H9 (cell line): Measurements from ENCODE around the gene CERS6. TPM values are rescaled to one million over a fixed set of nuclear protein-coding genes. Genes with fewer than 3 reads are reported as not detected.

Experiments
- DNase-seq: peaks from one replicate; pipeline ENCODE4 v3.0.0-alpha.2; 2017
- H2AFZ ChIP-seq: one replicate; pipeline ENCODE4 v1.6.1; 2013; ENCODE audit warnings: mild to moderate bottlenecking, low read length, control low read depth, moderate library complexity
- H2AK5ac ChIP-seq: 2 replicates; pipeline ENCODE4 v1.6.1; 2013; ENCODE audit warnings: low read length, control low read depth, mixed read lengths; ENCODE audit not compliant: insufficient read length
- H2BK120ac ChIP-seq: one replicate; pipeline ENCODE4 v1.6.1; 2013; ENCODE audit warnings: low read depth, mild to moderate bottlenecking, low read length, control low read depth, inconsistent platforms; ENCODE audit not compliant: poor library complexity, severe bottlenecking
- H2BK12ac ChIP-seq: 2 replicates; pipeline ENCODE4 v1.6.1; 2013; ENCODE audit warnings: low read length, control low read depth, mixed read lengths, low read depth; ENCODE audit not compliant: insufficient read length
- H2BK15ac ChIP-seq: 2 replicates; pipeline ENCODE4 v1.6.1; 2013; ENCODE audit warnings: low read depth, low read length, control low read depth
- H2BK20ac ChIP-seq: one replicate; pipeline ENCODE4 v1.6.1; 2013; ENCODE audit warnings: low read depth, mild to moderate bottlenecking, low read length, control low read depth, inconsistent platforms; ENCODE audit not compliant: poor library complexity, severe bottlenecking
- H2BK5ac ChIP-seq: 2 replicates; pipeline ENCODE4 v1.6.1; 2013; ENCODE audit warnings: low read length, control low read depth, mixed read lengths; ENCODE audit not compliant: insufficient read length
- H3K14ac ChIP-seq: 2 replicates; pipeline ENCODE4 v1.6.1; 2013; ENCODE audit warnings: low read length, control low read depth; ENCODE audit not compliant: insufficient read depth
- H3K18ac ChIP-seq: 2 replicates; pipeline ENCODE4 v1.6.1; 2013; ENCODE audit warnings: low read depth, mild to moderate bottlenecking, mixed read lengths, low read length, control low read depth; ENCODE audit not compliant: insufficient read length
- H3K23ac ChIP-seq: 2 replicates; pipeline ENCODE4 v1.6.1; 2013; ENCODE audit warnings: low read length, control low read depth, mixed read lengths, low read depth; ENCODE audit not compliant: insufficient read length
- H3K23me2 ChIP-seq: 2 replicates; pipeline ENCODE4 v1.6.1; 2013; ENCODE audit warnings: low read depth, mild to moderate bottlenecking, mixed read lengths, low read length, control low read depth; ENCODE audit not compliant: insufficient read length, poor library complexity, severe bottlenecking
- H3K27ac ChIP-seq: 2 replicates; pipeline ENCODE4 v1.5.1; 2013; ENCODE audit warnings: low read length, control low read depth, mixed read lengths, low read depth; ENCODE audit not compliant: insufficient read length
- H3K27me3 ChIP-seq: 2 replicates; pipeline ENCODE4 v1.6.1; 2013; ENCODE audit warnings: low read length, control low read depth, inconsistent platforms; ENCODE audit not compliant: insufficient read depth
- H3K4ac ChIP-seq: 2 replicates; pipeline ENCODE4 v1.6.1; 2013; ENCODE audit warnings: low read depth, mild to moderate bottlenecking, control low read depth, inconsistent platforms, low read length, moderate library complexity
- H3K4me1 ChIP-seq: 2 replicates; pipeline ENCODE4 v1.6.1; 2013; ENCODE audit warnings: low read length, control low read depth, inconsistent platforms; ENCODE audit not compliant: insufficient read depth
- H3K4me2 ChIP-seq: 2 replicates; pipeline ENCODE4 v1.6.1; 2013; ENCODE audit warnings: low read length, control low read depth, mixed read lengths; ENCODE audit not compliant: insufficient read length, insufficient read depth
- H3K56ac ChIP-seq: 2 replicates; pipeline ENCODE4 v1.6.1; 2013; ENCODE audit warnings: low read depth, mild to moderate bottlenecking, mixed read lengths, low read length, control low read depth; ENCODE audit not compliant: insufficient read length
- H3K79me1 ChIP-seq: 2 replicates; pipeline ENCODE4 v1.6.1; 2013; ENCODE audit warnings: low read depth, mild to moderate bottlenecking, moderate library complexity, low read length, control low read depth, inconsistent platforms; ENCODE audit not compliant: insufficient read depth, poor library complexity, severe bottlenecking
- H3K79me2 ChIP-seq: 2 replicates; pipeline ENCODE4 v1.6.1; 2013; ENCODE audit warnings: low read length, control low read depth, inconsistent platforms; ENCODE audit not compliant: insufficient read depth
- H3K9ac ChIP-seq: 2 replicates; pipeline ENCODE4 v1.6.1; 2013; ENCODE audit warnings: low read length, control low read depth, mixed read lengths; ENCODE audit not compliant: insufficient read length; ENCODE audit errors: extremely low read depth
- H3K9me3 ChIP-seq: one replicate; pipeline ENCODE4 v1.6.1; 2013; ENCODE audit warnings: low read depth, low read length, inconsistent platforms; ENCODE audit not compliant: control insufficient read depth
- H3T11ph ChIP-seq: one replicate; pipeline ENCODE4 v1.6.1; 2013; ENCODE audit warnings: mild to moderate bottlenecking, low read length, control low read depth, inconsistent platforms
- H4K20me1 ChIP-seq: one replicate; pipeline ENCODE4 v1.6.1; 2013; ENCODE audit not compliant: control insufficient read depth, insufficient read length, insufficient read depth
- H4K5ac ChIP-seq: 2 replicates; pipeline ENCODE4 v1.6.1; 2013; ENCODE audit warnings: low read depth, mild to moderate bottlenecking, mixed read lengths, low read length, control low read depth; ENCODE audit not compliant: insufficient read length
- H4K8ac ChIP-seq: replicated peaks from 2 replicates; pipeline ENCODE4 v1.6.1; 2013; ENCODE audit warnings: low read length, control low read depth, mixed read lengths, low read depth; ENCODE audit not compliant: insufficient read length
- H4K91ac ChIP-seq: 2 replicates; pipeline ENCODE4 v1.6.1; 2013; ENCODE audit warnings: low read depth, mild to moderate bottlenecking, moderate library complexity, mixed read lengths, low read length, control low read depth; ENCODE audit not compliant: insufficient read length
- H3K27ac Mint-ChIP-seq, 3 experiments: 2 replicates in 2 of 3; 3 replicates in 1 of 3; pipeline ENCODE4 v1.8.0; 2020 to 2021; ENCODE audit warnings: mixed read lengths in 3 of 3, mild to moderate bottlenecking in 1 of 3, moderate library complexity in 1 of 3
- H3K27me3 Mint-ChIP-seq: 2 replicates; pipeline ENCODE4 v1.8.0; 2021; ENCODE audit warnings: low read depth, mild to moderate bottlenecking, moderate library complexity, mixed read lengths
- H3K36me3 Mint-ChIP-seq, 3 experiments: 2 replicates in 2 of 3; 3 replicates in 1 of 3; pipeline ENCODE4 v1.8.0; 2020 to 2021; ENCODE audit warnings: low read depth in 3 of 3, mixed read lengths in 3 of 3; ENCODE audit not compliant: insufficient read depth in 1 of 3
- H3K4me1 Mint-ChIP-seq, 2 experiments: 2 replicates each; pipeline ENCODE4 v1.8.0; 2020; ENCODE audit warnings: mixed read lengths in 2 of 2
- H3K4me3 Mint-ChIP-seq, 2 experiments: 2 replicates in 1 of 2; 3 replicates in 1 of 2; pipeline ENCODE4 v1.8.0; 2020 to 2021; ENCODE audit warnings: mild to moderate bottlenecking in 2 of 2, mixed read lengths in 2 of 2, moderate library complexity in 1 of 2
- H3K9me3 Mint-ChIP-seq, 2 experiments: 2 replicates in 1 of 2; 3 replicates in 1 of 2; pipeline ENCODE4 v1.8.0; 2020; ENCODE audit warnings: mild to moderate bottlenecking in 2 of 2, mixed read lengths in 2 of 2, moderate library complexity in 1 of 2
- CTCF ChIP-seq: fragments of 200-600 bp; sonication (generic); conservative IDR thresholded peaks from 3 replicates; pipeline ENCODE4 v1.8.0; 2021; ENCODE audit warnings: antibody characterized with exemption, mild to moderate bottlenecking
- WGBS: extraction: QIAGEN DNeasy Blood & Tissue Kit; methylation state at CpG from one replicate; pipeline ENCODE4 v1.1.7; 2013; ENCODE audit warnings: missing lambda C conversion rate, low lambda C conversion rate, mixed read lengths; ENCODE audit not compliant: insufficient read length; ENCODE audit errors: extremely low coverage; 5-methylcytosine and 5-hydroxymethylcytosine counted together
- total RNA-seq: library from RNA; stranded (reverse); gene quantifications from 2 replicates; pipeline ENCODE4 v1.2.1, GENCODE V29; 2021

Gene CERS6
- total RNA-seq, 1 experiment from 2014 or later, result 17.7 TPM

DNA sequence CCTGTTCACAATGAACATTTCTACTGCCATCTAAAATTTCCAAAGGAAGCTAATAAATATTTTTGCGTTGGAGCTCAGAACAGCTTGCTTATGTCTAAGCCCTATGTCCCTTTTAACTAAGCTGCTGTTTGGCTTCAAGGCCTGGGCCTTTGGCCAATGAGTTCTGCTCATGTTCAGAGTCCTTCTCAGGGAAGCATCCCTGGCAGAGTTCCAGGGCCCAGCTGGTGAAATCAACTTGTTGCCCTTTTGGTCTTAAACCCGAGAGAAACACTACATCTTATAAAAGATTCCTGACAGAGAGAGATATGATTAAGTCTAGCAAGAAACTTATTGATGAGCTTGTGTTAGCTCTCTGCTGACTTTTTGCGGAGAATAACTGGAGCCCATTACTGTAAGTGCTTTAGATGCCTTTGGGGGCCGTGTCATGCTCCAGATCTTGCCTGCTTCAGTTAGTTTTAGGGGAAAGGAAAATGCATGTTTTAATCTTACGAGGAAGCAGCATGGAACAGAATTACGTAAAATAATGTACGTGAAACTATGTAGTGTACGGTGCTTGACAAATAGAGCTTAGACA lies 243.9 kb downstream of the CERS6 start:
- no peak overlapping the region for H2BK120ac ChIP-seq
- H4K91ac ChIP-seq, result no peak overlapping the region
- H3K9me3 ChIP-seq, result no peaks in the 10 kb centered on the region
- H3K18ac ChIP-seq, result no peak overlapping the region
- no peak overlapping the region for H2AFZ ChIP-seq
- H3K79me2 ChIP-seq, result no peaks in the 10 kb centered on the region
- H4K20me1 ChIP-seq, result no peaks in the 10 kb centered on the region
- H4K8ac ChIP-seq, result no peak overlapping the region
- no peak overlapping the region for H2AK5ac ChIP-seq
- no peaks in the 10 kb centered on the region for H3K23me2 ChIP-seq
- Mint-ChIP-seq H3K4me3 (no peak overlapping the region), H3K27ac (no peak overlapping the region), H3K9me3 (no peaks in the 10 kb centered on the region; a peak in 1 of 5 replicates), H3K4me1 (peaks cover 5 to 6% of the 10 kb centered on the region in 2 experiments), H3K27me3 (no peaks in the 10 kb centered on the region), H3K36me3 (peaks cover 2 to 8% (median 2%) of the 10 kb centered on the region in 3 experiments; a peak in 4 of 7 replicates)
- no peak for TF ChIP-seq CTCF
- no peak overlapping the region for H2BK5ac ChIP-seq
- no peak overlapping the region for H2BK15ac ChIP-seq
- no peak overlapping the region for H3K4ac ChIP-seq
- no peak overlapping the region for H3K56ac ChIP-seq
- WGBS, result no CpG with 5 or more reads among the region's 8 CpGs
- no peak overlapping the region for H2BK20ac ChIP-seq
- no peak overlapping the region for H3T11ph ChIP-seq
- H4K5ac ChIP-seq, result no peak overlapping the region
- no peak overlapping the region for H3K4me2 ChIP-seq
- H2BK12ac ChIP-seq, result no peak overlapping the region
- no peaks in the 10 kb centered on the region for H3K79me1 ChIP-seq
- H3K27me3 ChIP-seq, result no peaks in the 10 kb centered on the region
- H3K14ac ChIP-seq, result no peak overlapping the region
- no peaks in the 10 kb centered on the region for H3K4me1 ChIP-seq
- no peak overlapping the region for H3K23ac ChIP-seq
- H3K27ac ChIP-seq, result no peak overlapping the region
- no peak overlapping the region for H3K9ac ChIP-seq
- no peak for DNase-seq
